ENCODE data around the gene KLHDC3.
A peak's percentile ranks its signal among the peaks of the same experiment; 100 is the strongest.

KLHDC3 gene

DNA sequence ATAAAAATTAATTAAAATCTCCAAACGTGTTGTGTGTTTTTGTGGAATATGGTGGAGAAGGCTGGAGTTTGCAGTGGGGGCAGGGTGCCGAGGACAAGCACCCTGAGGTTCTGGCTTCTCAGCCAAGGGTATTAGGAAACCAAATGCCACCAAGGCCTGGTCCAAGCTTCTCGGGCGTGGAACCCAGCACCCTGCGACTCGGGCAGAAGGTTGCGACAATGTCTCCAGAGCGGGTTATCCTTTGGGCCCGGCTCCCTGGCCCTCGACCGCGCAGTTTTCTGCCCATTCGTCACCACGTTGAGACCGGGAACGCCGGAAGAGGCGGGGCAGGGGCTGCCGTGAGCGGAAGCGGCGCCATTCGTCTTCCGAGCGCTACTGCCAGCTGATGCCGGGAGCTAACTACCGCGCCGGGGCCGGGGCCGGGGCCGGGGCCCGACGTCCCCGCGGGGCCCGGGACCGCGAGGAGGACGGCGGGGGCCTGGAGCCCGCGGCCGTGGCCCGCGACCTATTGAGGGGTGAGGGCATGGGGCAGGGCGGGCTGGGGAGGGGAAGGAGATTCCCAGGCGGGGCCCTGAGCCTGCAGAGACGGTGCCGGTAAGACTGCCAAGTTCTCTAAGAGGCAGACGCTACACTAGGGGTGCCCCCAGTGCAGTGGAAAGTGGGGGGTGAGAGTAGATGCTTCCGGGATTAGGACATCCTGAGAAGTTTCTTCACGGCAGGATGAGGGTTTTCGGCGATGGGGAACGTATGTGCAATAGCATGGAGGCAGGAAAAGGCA is 7.4 kb downstream of the KLHDC3 start, which contains the start of gene RRP36:
Gene RRP36 (plus strand): TSS at position 354 of the 778 bp plus-strand sequence. CDS start 32 bp downstream, at position 386.
- TF ChIP-seq EZH2 (IDR thresholded peaks at IDR 0.05; ENCODE audit: borderline replicate concordance, low read length), result no peak
- TF ChIP-seq, protein P1, sequence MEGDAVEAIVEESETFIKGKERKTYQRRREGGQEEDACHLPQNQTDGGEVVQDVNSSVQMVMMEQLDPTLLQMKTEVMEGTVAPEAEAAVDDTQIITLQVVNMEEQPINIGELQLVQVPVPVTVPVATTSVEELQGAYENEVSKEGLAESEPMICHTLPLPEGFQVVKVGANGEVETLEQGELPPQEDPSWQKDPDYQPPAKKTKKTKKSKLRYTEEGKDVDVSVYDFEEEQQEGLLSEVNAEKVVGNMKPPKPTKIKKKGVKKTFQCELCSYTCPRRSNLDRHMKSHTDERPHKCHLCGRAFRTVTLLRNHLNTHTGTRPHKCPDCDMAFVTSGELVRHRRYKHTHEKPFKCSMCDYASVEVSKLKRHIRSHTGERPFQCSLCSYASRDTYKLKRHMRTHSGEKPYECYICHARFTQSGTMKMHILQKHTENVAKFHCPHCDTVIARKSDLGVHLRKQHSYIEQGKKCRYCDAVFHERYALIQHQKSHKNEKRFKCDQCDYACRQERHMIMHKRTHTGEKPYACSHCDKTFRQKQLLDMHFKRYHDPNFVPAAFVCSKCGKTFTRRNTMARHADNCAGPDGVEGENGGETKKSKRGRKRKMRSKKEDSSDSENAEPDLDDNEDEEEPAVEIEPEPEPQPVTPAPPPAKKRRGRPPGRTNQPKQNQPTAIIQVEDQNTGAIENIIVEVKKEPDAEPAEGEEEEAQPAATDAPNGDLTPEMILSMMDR (IDR thresholded peaks at IDR 0.05; ENCODE audit: low read length), result no peak

DNA sequence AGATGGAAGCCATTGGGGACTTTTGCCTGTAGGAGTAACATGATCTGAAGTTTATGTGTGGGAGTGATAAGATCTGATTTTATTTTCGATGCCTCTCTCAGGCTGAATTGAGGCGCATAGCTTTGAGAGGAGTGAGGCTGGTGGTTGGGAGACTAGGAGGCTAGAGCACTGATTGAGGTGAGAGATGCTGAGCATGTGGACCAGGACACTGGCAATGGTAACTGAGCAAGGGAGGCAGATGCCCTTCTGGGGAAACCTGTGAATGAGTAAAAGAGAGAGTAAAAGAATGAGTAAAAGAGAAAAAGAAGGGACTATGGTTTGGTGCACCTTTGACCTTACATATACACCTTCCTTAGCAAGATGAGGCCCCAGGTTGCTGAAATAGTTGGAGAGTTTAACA is 10.4 kb downstream of the KLHDC3 start:
- Histone ChIP-seq H3K9me2 (ENCODE audit: low read depth, low read length) (no peaks in the 10 kb centered on the region), H3K4me1 (ENCODE audit: insufficient read depth, low read length, severe bottlenecking) (peaks cover 21% of the 10 kb centered on the region), H3K79me2 (ENCODE audit: insufficient read depth, low read length) (peaks cover 14% of the 10 kb centered on the region; the same call in 1 of the 2 replicates), H3K9me3 (ENCODE audit: low read length) (no peaks in the 10 kb centered on the region), H2AFZ (ENCODE audit: low read length) (no peak overlapping the region), H3F3A (ENCODE audit: insufficient read depth, low read length) (no peaks in the 10 kb centered on the region), H3K9ac (ENCODE audit: low read length) (no peak overlapping the region), H3K27ac (ENCODE audit: low read depth, low read length, poor library complexity, severe bottlenecking) (no peak overlapping the region), H3K36me3 (ENCODE audit: insufficient read depth, low read length) (peaks cover 71% of the 10 kb centered on the region), H3K4me2 (ENCODE audit: low read length) (no peak overlapping the region), H3K4me3 (ENCODE audit: low read depth, low read length, poor library complexity, severe bottlenecking) (no peak overlapping the region), H3K27me3 (ENCODE audit: insufficient read depth, low read length) (no peaks in the 10 kb centered on the region), H4K20me1 (ENCODE audit: insufficient read depth, low read length) (no peaks in the 10 kb centered on the region)
- no peak for TF ChIP-seq EZH2 (IDR thresholded peaks at IDR 0.05; ENCODE audit: borderline replicate concordance, low read length)
- TF ChIP-seq, protein P1 (IDR thresholded peaks at IDR 0.05; ENCODE audit: low read length), result no peak

More for the DNA sequence above, 7.4 kb downstream of the KLHDC3 start, which contains the start of gene RRP36:
- no peaks in the 10 kb centered on the region for H3K27me3 ChIP-seq (ENCODE audit: insufficient read depth, low read length)
- peaks cover 21% of the 10 kb centered on the region for H3K4me1 ChIP-seq (ENCODE audit: insufficient read depth, low read length, severe bottlenecking)
- H3K36me3 ChIP-seq (ENCODE audit: insufficient read depth, low read length), result peaks cover 63% of the 10 kb centered on the region
- H3K4me3 ChIP-seq (ENCODE audit: low read depth, low read length, poor library complexity, severe bottlenecking), result peak within 1 kb of the TSS; percentile 98
- H3F3A ChIP-seq (ENCODE audit: insufficient read depth, low read length), result no peaks in the 10 kb centered on the region
- H3K9me2 ChIP-seq (ENCODE audit: low read depth, low read length), result no peaks in the 10 kb centered on the region
- H3K4me2 ChIP-seq (ENCODE audit: low read length), result peak within 1 kb of the TSS; percentile 79
- H4K20me1 ChIP-seq (ENCODE audit: insufficient read depth, low read length), result no peaks in the 10 kb centered on the region
- H2AFZ ChIP-seq (ENCODE audit: low read length), result no peak within 1 kb of the TSS
- H3K27ac ChIP-seq (ENCODE audit: low read depth, low read length, poor library complexity, severe bottlenecking), result peak within 1 kb of the TSS; percentile 79
- H3K79me2 ChIP-seq (ENCODE audit: insufficient read depth, low read length), result peaks cover 14% of the 10 kb centered on the region; the same call in 1 of the 2 replicates
- H3K9ac ChIP-seq (ENCODE audit: low read length), result peak within 1 kb of the TSS; percentile 98
- no peaks in the 10 kb centered on the region for H3K9me3 ChIP-seq (ENCODE audit: low read length)

DNA sequence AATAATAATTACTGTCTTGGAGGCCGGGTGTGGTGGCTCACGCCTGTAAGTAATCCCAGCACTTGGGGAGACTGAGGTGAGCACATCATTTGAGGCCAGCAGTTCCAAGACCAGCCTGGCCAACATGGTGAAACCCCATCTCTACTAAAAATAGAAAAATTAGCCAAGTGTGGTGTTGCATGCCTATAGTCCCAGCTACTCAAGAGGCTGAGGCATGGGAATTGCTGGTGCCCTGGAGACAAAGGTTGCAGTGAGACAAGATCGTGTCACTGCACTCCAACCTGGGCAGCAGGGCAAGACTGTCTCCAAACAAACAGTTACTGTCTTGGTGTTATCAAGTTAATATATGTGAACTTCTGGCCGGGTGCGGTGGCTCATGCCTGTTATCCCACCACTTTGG is 12.3 kb downstream of the KLHDC3 start:
- H3K4me2 ChIP-seq (ENCODE audit: low read length), result no peak overlapping the region
- peaks cover 14% of the 10 kb centered on the region; the same call in 1 of the 2 replicates for H3K79me2 ChIP-seq (ENCODE audit: insufficient read depth, low read length)
- H3K36me3 ChIP-seq (ENCODE audit: insufficient read depth, low read length), result peaks cover 80% of the 10 kb centered on the region
- no peaks in the 10 kb centered on the region for H3F3A ChIP-seq (ENCODE audit: insufficient read depth, low read length)
- no peak for TF ChIP-seq EZH2 (IDR thresholded peaks at IDR 0.05; ENCODE audit: borderline replicate concordance, low read length)
- TF ChIP-seq, protein P1 (IDR thresholded peaks at IDR 0.05; ENCODE audit: low read length), result no peak
- H3K27me3 ChIP-seq (ENCODE audit: insufficient read depth, low read length), result no peaks in the 10 kb centered on the region
- H3K9me2 ChIP-seq (ENCODE audit: low read depth, low read length), result no peaks in the 10 kb centered on the region
- no peak overlapping the region for H3K9ac ChIP-seq (ENCODE audit: low read length)
- no peaks in the 10 kb centered on the region for H3K9me3 ChIP-seq (ENCODE audit: low read length)
- no peak overlapping the region for H2AFZ ChIP-seq (ENCODE audit: low read length)
- no peak overlapping the region for H3K27ac ChIP-seq (ENCODE audit: low read depth, low read length, poor library complexity, severe bottlenecking)
- no peaks in the 10 kb centered on the region for H4K20me1 ChIP-seq (ENCODE audit: insufficient read depth, low read length)
- peaks cover 13% of the 10 kb centered on the region for H3K4me1 ChIP-seq (ENCODE audit: insufficient read depth, low read length, severe bottlenecking)
- no peak overlapping the region for H3K4me3 ChIP-seq (ENCODE audit: low read depth, low read length, poor library complexity, severe bottlenecking)
